Measurements from ENCODE around the gene ILDR1.

GRCh38 chr3:122021037-122021436 is 1.0 kb downstream of the ILDR1 start:
- TF ChIP-seq POLR2AphosphoS5 (IDR thresholded peaks at IDR 0.05; ENCODE audit: low read depth, low read length), result no peak
- no peak for TF ChIP-seq TAF1 (IDR thresholded peaks at IDR 0.05; ENCODE audit: low read depth, low read length)
- TF ChIP-seq POLR2A (IDR thresholded peaks at IDR 0.05; ENCODE audit: low read depth, low read length), result no peak
